ENCODE results near the gene DDX1. TPM values are rescaled to one million over a fixed set of nuclear protein-coding genes. Genes with fewer than 3 reads are reported as not detected.
A peak's percentile ranks its signal among the peaks of the same experiment; 100 is the strongest.

DDX1 gene
- total and polyA plus RNA-seq, 2 donors: 76.5 to 107 TPM

GRCh38 chr2:15628899-15629855 lies 37.5 kb downstream of the DDX1 start:
- Histone ChIP-seq H3K4me1 (ENCODE audit: insufficient read depth) (no peaks in the 10 kb centered on the region), H3K4me3 (ENCODE audit: low read depth, low read length) (no peak overlapping the region), H3K36me3 (ENCODE audit: insufficient read depth) (peaks cover 7% of the 10 kb centered on the region), H3K27ac (ENCODE audit: low read depth) (no peak overlapping the region)
- no peak for DNase-seq (ENCODE audit: extremely low spot score)
- WGBS: 97% methylated on average over 5 of the region's 5 CpGs

- H3K4me1 ChIP-seq (ENCODE audit: insufficient read depth): no peaks in the 10 kb centered on the region
- H3K4me3 ChIP-seq (ENCODE audit: low read depth, low read length): no peak overlapping the region
- H3K36me3 ChIP-seq (ENCODE audit: insufficient read depth): peaks cover 7% of the 10 kb centered on the region
- 79% methylated on average over 4 of the region's 4 CpGs for WGBS
- H3K27ac ChIP-seq (ENCODE audit: low read depth): no peak overlapping the region
- no peak for DNase-seq (ENCODE audit: extremely low spot score)
These were observed 38.7 kb downstream of the DDX1 start for GRCh38 chr2:15630121-15630977.

GRCh38 chr2:15630978-15631719 lies 39.5 kb downstream of the DDX1 start:
- WGBS: 80% methylated on average over 7 of the region's 7 CpGs

GRCh38 chr2:15631883-15632282 lies 40.2 kb downstream of the DDX1 start:
- H3K36me3 ChIP-seq (ENCODE audit: insufficient read depth): peaks cover 7% of the 10 kb centered on the region
- H3K27ac ChIP-seq (ENCODE audit: low read depth): no peak overlapping the region
- no peak for DNase-seq (ENCODE audit: extremely low spot score)
- H3K4me3 ChIP-seq (ENCODE audit: low read depth, low read length): no peak overlapping the region
- no peaks in the 10 kb centered on the region for H3K4me1 ChIP-seq (ENCODE audit: insufficient read depth)

More at GRCh38 chr2:15630978-15631719, 39.5 kb downstream of the DDX1 start:
- DNase-seq (ENCODE audit: extremely low spot score): no peak
- peaks cover 7% of the 10 kb centered on the region for H3K36me3 ChIP-seq (ENCODE audit: insufficient read depth)
- no peak overlapping the region for H3K4me3 ChIP-seq (ENCODE audit: low read depth, low read length)
- H3K27ac ChIP-seq (ENCODE audit: low read depth): no peak overlapping the region
- H3K4me1 ChIP-seq (ENCODE audit: insufficient read depth): no peaks in the 10 kb centered on the region

- Histone ChIP-seq H3K4me3 (ENCODE audit: low read depth, low read length) (no peak overlapping the region), H3K4me1 (ENCODE audit: insufficient read depth) (no peaks in the 10 kb centered on the region), H3K27ac (ENCODE audit: low read depth) (no peak overlapping the region), H3K36me3 (ENCODE audit: insufficient read depth) (peaks cover 7% of the 10 kb centered on the region)
- DNase-seq (ENCODE audit: extremely low spot score): no peak
- 86% methylated on average over 4 of the region's 4 CpGs for WGBS
These were observed 41.6 kb downstream of the DDX1 start for GRCh38 chr2:15633043-15633970.

- Histone ChIP-seq H3K36me3 (ENCODE audit: insufficient read depth) (peaks cover 7% of the 10 kb centered on the region), H3K4me1 (ENCODE audit: insufficient read depth) (no peaks in the 10 kb centered on the region), H3K27ac (ENCODE audit: low read depth) (no peak overlapping the region), H3K4me3 (ENCODE audit: low read depth, low read length) (no peak overlapping the region)
- 81% methylated on average over 3 of the region's 3 CpGs for WGBS
- no peak for DNase-seq (ENCODE audit: extremely low spot score)
These were observed 42.3 kb downstream of the DDX1 start for GRCh38 chr2:15633971-15634346.

- no peak overlapping the region for H3K27ac ChIP-seq (ENCODE audit: low read depth)
- H3K4me3 ChIP-seq (ENCODE audit: low read depth, low read length): no peak overlapping the region
- 61% methylated on average over 1 of the region's 1 CpG for WGBS
- H3K4me1 ChIP-seq (ENCODE audit: insufficient read depth): no peaks in the 10 kb centered on the region
- H3K36me3 ChIP-seq (ENCODE audit: insufficient read depth): peaks cover 7% of the 10 kb centered on the region
- no peak for DNase-seq (ENCODE audit: extremely low spot score)
These were observed 43.3 kb downstream of the DDX1 start for GRCh38 chr2:15634846-15635490.

- H3K36me3 ChIP-seq (ENCODE audit: insufficient read depth): peaks cover 2% of the 10 kb centered on the region
- peak; percentile 73 for DNase-seq (ENCODE audit: extremely low spot score)
- H3K27ac ChIP-seq (ENCODE audit: low read depth): no peak overlapping the region
- H3K4me1 ChIP-seq (ENCODE audit: insufficient read depth): no peaks in the 10 kb centered on the region
- H3K4me3 ChIP-seq (ENCODE audit: low read depth, low read length): no peak overlapping the region
- WGBS: 10% methylated on average over 6 of the region's 6 CpGs
These were observed 45.5 kb downstream of the DDX1 start for GRCh38 chr2:15636972-15637785.

- Histone ChIP-seq H3K27ac (ENCODE audit: low read depth) (no peak overlapping the region), H3K36me3 (ENCODE audit: insufficient read depth) (no peaks in the 10 kb centered on the region), H3K4me3 (ENCODE audit: low read depth, low read length) (no peak overlapping the region), H3K4me1 (ENCODE audit: insufficient read depth) (no peaks in the 10 kb centered on the region)
- no peak for DNase-seq (ENCODE audit: extremely low spot score)
These were observed 47.1 kb downstream of the DDX1 start for GRCh38 chr2:15638720-15639119.

- Histone ChIP-seq H3K4me3 (ENCODE audit: low read depth, low read length) (no peak overlapping the region), H3K4me1 (ENCODE audit: insufficient read depth) (no peaks in the 10 kb centered on the region), H3K27ac (ENCODE audit: low read depth) (no peak overlapping the region), H3K36me3 (ENCODE audit: insufficient read depth) (no peaks in the 10 kb centered on the region)
- 84% methylated on average over 12 of the region's 12 CpGs for WGBS
- no peak for DNase-seq (ENCODE audit: extremely low spot score)
These were observed 47.9 kb downstream of the DDX1 start for GRCh38 chr2:15639323-15640251.

GRCh38 chr2:15640261-15640711 lies 48.6 kb downstream of the DDX1 start:
- no peak overlapping the region for H3K27ac ChIP-seq (ENCODE audit: low read depth)
- no peaks in the 10 kb centered on the region for H3K4me1 ChIP-seq (ENCODE audit: insufficient read depth)
- 36% methylated on average over 6 of the region's 6 CpGs for WGBS

More at GRCh38 chr2:15640261-15640711, 48.6 kb downstream of the DDX1 start:
- H3K4me3 ChIP-seq (ENCODE audit: low read depth, low read length): no peak overlapping the region
- no peak for DNase-seq (ENCODE audit: extremely low spot score)
- H3K36me3 ChIP-seq (ENCODE audit: insufficient read depth): no peaks in the 10 kb centered on the region
